ENCODE measurements around the gene ACSL5. TPM values are rescaled to one million over a fixed set of nuclear protein-coding genes. Genes with fewer than 3 reads are reported as not detected.
"Not testable (repeated sequence)": the region's sequence is repeated elsewhere in the genome, so short reads cannot be mapped to it uniquely, and the experiment has no call there.

Gene ACSL5
- total and polyA plus RNA-seq, 2 donors: 13.0 to 15.9 TPM

DNA sequence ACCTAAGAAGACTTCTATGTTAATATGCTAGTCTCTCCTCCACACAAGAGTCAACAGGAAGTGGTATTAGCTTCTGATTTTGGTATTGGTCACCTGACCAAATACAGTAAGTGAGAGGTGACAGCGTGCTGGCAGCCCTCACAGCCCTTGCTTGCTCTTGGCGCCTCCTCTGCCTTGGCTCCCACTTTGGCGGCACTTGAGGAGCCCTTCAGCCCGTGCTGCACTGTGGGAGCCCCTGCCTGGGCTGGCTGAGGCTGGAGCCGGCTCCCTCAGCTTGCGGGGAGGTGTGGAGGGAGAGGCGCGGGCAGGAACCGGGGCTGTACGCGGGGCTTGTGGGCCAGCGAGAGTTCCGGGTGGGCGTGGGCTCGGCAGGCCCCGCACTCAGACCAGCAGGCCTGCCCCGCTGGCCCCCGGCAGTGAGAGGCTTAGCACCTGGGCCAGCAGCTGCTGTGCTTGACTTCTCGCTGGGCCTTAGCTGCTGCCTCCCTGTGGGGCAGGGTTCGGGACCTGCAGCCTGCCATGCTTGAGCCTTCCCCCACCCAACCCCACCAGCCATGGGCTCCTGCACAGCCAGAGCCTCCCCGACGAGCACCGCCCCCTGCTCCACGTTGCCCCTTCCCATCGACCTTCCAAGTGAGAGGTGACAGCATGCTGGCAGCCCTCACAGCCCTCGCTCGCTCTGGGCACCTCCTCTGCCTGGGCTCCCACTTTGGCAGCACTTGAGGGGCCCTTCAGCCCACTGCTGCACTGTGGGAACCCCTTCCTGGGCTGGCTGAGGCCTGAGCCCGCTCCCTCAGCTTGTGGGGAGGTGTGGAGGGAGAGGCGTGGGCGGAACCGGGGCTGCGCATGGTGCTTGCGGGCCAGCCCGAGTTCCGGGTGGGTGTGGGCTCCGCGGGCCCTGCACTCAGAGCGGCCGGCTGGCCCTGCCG lies 4.2 kb upstream of the ACSL5 start:
- no peak overlapping the region for H3K4me3 ChIP-seq (ENCODE audit: low read length in 2 of 2)
- H3K36me3 ChIP-seq (ENCODE audit: control insufficient read depth in 2 of 2, insufficient read depth in 2 of 2, low read length in 1 of 2): no peaks in the 10 kb centered on the region
- 95% methylated on average over 40 of the region's 40 CpGs for WGBS
- no peaks in the 10 kb centered on the region for H3K4me1 ChIP-seq (ENCODE audit: control insufficient read depth in 2 of 2, insufficient read depth in 2 of 2, low read length in 2 of 2)
- H3K27ac ChIP-seq (ENCODE audit: low read depth in 1 of 2, low read length in 1 of 2): no peak overlapping the region
- no peaks in the 10 kb centered on the region for H3K27me3 ChIP-seq (ENCODE audit: control insufficient read depth in 2 of 2, insufficient read depth in 1 of 2, low read length in 1 of 2)
- H3K9me3 ChIP-seq (ENCODE audit: control insufficient read depth in 2 of 2, insufficient read depth in 1 of 2, low read length in 1 of 2): no peaks in the 10 kb centered on the region
- no peak for DNase-seq (ENCODE audit: low read depth in 6 of 9, low spot score in 9 of 9)

DNA sequence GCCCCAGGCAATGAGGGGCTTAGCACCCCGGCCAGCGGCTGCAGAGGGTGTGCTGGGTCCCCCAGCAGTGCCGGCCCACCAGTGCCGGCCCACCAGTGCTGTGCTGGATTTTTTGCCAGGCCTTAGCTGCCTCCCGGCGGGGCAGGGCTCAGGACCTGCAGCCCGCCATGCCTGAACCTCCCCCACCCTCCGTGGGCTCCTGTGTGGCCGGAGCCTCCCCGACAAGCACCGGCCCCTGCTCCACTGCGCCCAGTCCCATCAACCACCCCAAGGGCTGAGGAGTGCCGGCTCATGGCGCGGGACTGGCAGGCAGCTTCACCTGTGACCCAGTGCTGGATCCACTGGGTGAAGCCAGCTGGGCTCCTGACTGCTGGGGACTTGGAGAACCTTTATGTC lies 3.5 kb upstream of the ACSL5 start:
- no peaks in the 10 kb centered on the region for H3K9me3 ChIP-seq (ENCODE audit: control insufficient read depth in 2 of 2, insufficient read depth in 1 of 2, low read length in 1 of 2)
- no peak overlapping the region for H3K4me3 ChIP-seq (ENCODE audit: low read length in 2 of 2)
- no peaks in the 10 kb centered on the region for H3K27me3 ChIP-seq (ENCODE audit: control insufficient read depth in 2 of 2, insufficient read depth in 1 of 2, low read length in 1 of 2)
- DNase-seq (ENCODE audit: low read depth in 6 of 9, low spot score in 9 of 9): no peak
- no peak overlapping the region for H3K27ac ChIP-seq (ENCODE audit: low read depth in 1 of 2, low read length in 1 of 2)
- no peaks in the 10 kb centered on the region for H3K36me3 ChIP-seq (ENCODE audit: control insufficient read depth in 2 of 2, insufficient read depth in 2 of 2, low read length in 1 of 2)
- WGBS: 99% methylated on average over 15 of the region's 15 CpGs
- peaks cover 4% of the 10 kb centered on the region in 2 donors for H3K4me1 ChIP-seq (ENCODE audit: control insufficient read depth in 2 of 2, insufficient read depth in 2 of 2, low read length in 2 of 2)

DNA sequence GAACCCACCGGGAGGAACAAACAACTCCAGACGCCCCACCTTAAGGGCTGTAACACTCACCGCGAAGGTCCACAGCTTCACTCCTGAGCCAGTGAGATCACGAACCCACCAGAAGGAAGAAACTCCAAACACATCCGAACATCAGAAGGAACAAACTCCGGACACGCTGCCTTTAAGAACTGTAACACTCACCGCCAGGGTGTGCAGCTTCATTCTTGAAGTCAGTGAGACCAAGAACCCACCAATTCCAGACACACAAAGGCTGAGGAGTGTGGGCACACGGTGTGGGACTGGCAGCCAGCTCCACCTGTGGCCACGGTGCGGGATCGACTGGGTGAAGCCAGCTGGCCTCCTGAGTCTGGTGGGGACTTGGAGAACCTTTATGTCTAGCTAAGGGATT lies 2.6 kb upstream of the ACSL5 start:
- DNase-seq (ENCODE audit: low read depth in 6 of 9, low spot score in 9 of 9); H3K4me3 ChIP-seq (ENCODE audit: low read length in 2 of 2): not testable (repeated sequence)
- 94% methylated on average over 13 of the region's 13 CpGs for whole genome bisulfite sequencing

DNA sequence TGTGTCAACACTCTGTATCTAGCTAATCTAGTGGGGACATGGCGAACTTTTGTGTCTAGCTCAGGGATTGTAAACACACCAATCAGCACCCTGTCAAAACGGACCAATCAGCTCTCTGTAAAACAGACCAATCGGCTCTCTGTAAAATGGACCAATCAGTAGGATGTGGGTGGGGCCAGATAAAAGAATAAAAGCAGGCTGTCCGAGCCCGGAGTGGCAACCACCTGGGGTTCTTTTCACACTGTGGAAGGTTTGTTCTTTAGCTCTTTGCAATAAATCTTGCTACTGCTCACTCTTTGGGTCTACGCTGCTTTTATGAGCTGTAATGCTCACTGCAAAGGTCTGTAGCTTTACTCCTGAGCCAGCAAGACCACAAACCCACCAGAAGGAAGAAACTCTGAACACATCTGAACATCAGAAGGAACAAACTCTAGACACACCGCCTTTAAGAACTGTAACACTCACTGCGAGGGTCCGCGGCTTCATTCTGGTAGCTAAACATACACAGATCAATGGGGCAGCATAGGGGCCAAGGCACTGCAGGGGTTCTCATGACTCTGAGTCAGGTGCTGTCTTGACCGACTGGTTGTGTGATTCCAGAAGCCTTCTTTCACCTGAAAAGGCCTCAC lies 1.6 kb upstream of the ACSL5 start:
- H3K27me3 ChIP-seq (ENCODE audit: control insufficient read depth in 2 of 2, insufficient read depth in 1 of 2, low read length in 1 of 2); H3K9me3 ChIP-seq (ENCODE audit: control insufficient read depth in 2 of 2, insufficient read depth in 1 of 2, low read length in 1 of 2); H3K4me3 ChIP-seq (ENCODE audit: low read length in 2 of 2); H3K27ac ChIP-seq (ENCODE audit: low read depth in 1 of 2, low read length in 1 of 2); DNase-seq (ENCODE audit: low read depth in 6 of 9, low spot score in 9 of 9); H3K36me3 ChIP-seq (ENCODE audit: control insufficient read depth in 2 of 2, insufficient read depth in 2 of 2, low read length in 1 of 2): not testable (repeated sequence)
- 91% methylated on average over 11 of the region's 11 CpGs for WGBS
- H3K4me1 ChIP-seq (ENCODE audit: control insufficient read depth in 2 of 2, insufficient read depth in 2 of 2, low read length in 2 of 2): peaks cover 9 to 18% of the 10 kb centered on the region in 2 donors

More for the DNA sequence above, 2.6 kb upstream of the ACSL5 start:
- H3K36me3 ChIP-seq (ENCODE audit: control insufficient read depth in 2 of 2, insufficient read depth in 2 of 2, low read length in 1 of 2); H3K9me3 ChIP-seq (ENCODE audit: control insufficient read depth in 2 of 2, insufficient read depth in 1 of 2, low read length in 1 of 2); H3K27ac ChIP-seq (ENCODE audit: low read depth in 1 of 2, low read length in 1 of 2); H3K27me3 ChIP-seq (ENCODE audit: control insufficient read depth in 2 of 2, insufficient read depth in 1 of 2, low read length in 1 of 2): not testable (repeated sequence)
- peaks cover 6 to 13% of the 10 kb centered on the region in 2 donors for H3K4me1 ChIP-seq (ENCODE audit: control insufficient read depth in 2 of 2, insufficient read depth in 2 of 2, low read length in 2 of 2)

DNA sequence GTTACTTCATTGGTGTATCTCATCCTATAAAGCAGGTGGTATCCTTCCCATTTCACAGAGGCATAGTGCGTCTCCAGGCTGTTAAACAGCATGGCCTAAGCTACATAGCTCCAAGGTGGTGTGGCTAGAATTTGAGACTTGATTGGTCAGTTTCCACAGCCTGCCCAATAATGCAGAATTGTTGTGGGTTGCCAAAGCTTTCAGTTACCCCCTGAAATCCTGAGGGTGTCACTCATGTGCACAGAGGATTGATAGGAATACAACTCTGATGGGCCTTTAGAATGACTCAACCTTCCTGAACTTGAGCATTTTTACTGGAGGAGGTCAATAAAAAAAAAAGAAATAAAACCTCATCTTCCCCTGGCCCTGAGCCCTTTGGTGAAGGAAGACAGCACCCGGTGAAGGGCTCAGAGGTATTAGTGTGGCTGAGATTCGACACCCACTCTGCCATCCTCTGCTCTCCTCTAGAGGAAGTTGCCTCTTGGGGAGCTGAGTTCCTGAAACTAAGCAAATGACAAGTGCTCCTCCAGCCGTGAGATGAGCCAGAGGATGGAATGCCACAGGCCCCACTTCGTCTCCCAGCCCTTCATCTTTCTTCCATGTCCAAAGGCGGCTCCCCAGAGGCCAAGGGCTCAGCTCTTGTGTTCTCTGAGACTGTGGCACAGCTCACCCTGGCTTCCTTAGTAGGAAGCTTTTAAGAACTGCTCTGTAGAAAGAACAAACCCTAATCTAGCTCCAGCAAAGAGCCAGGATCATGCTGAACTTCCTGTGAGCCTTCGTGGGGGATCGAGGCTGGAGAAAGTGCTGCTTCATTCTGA lies 1.0 kb downstream of the ACSL5 start:
- no peaks in the 10 kb centered on the region for H3K36me3 ChIP-seq (ENCODE audit: control insufficient read depth in 2 of 2, insufficient read depth in 2 of 2, low read length in 1 of 2)
- DNase-seq (ENCODE audit: low read depth in 6 of 9, low spot score in 9 of 9): peak in 2 of 9 donors; percentile 1 to 28
- no peaks in the 10 kb centered on the region for H3K27me3 ChIP-seq (ENCODE audit: control insufficient read depth in 2 of 2, insufficient read depth in 1 of 2, low read length in 1 of 2)
- H3K27ac ChIP-seq (ENCODE audit: low read depth in 1 of 2, low read length in 1 of 2): peak overlapping the region in 1 of 2 donors; percentile 58
- H3K4me3 ChIP-seq (ENCODE audit: low read length in 2 of 2): peak overlapping the region in 1 of 2 donors; percentile 51
- whole genome bisulfite sequencing: 38% methylated on average over 8 of the region's 8 CpGs
- H3K4me1 ChIP-seq (ENCODE audit: control insufficient read depth in 2 of 2, insufficient read depth in 2 of 2, low read length in 2 of 2): peaks cover 9 to 18% of the 10 kb centered on the region in 2 donors
- no peaks in the 10 kb centered on the region for H3K9me3 ChIP-seq (ENCODE audit: control insufficient read depth in 2 of 2, insufficient read depth in 1 of 2, low read length in 1 of 2)

DNA sequence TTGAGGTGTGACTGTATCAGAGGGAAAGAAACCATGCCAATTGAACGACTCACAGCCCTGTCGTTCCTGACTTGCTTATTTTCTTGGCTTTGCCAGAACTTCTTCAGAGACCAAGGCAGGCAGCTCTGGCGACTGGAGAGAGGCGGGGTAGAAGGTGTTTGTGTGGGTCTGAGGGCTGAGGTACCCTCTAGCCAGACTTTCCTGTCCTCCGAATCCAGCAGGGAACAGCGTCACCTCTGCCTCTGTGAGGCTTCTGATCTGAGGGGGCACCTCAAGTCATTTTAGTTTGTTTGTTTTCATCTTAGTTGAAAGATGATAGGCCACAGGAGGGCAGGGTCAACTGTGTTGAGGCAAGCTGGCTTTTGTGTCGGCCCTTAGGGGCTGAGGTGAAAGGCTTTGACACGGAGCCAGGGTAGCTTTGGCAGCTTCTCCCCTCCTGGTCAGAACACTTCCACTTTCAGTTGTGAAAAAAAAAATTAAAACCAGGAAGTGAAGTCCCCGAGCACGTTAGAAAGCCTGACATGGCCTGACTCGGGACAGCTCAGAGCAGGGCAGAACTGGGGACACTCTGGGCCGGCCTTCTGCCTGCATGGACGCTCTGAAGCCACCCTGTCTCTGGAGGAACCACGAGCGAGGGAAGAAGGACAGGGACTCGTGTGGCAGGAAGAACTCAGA lies 1.9 kb downstream of the ACSL5 start:
- peak in 8 of 9 donors; percentile 24 to 72 (median 40) for DNase-seq (ENCODE audit: low read depth in 6 of 9, low spot score in 9 of 9)
- Histone ChIP-seq H3K27me3 (ENCODE audit: control insufficient read depth in 2 of 2, insufficient read depth in 1 of 2, low read length in 1 of 2) (no peaks in the 10 kb centered on the region), H3K4me1 (ENCODE audit: control insufficient read depth in 2 of 2, insufficient read depth in 2 of 2, low read length in 2 of 2) (peaks cover 9 to 18% of the 10 kb centered on the region in 2 donors), H3K36me3 (ENCODE audit: control insufficient read depth in 2 of 2, insufficient read depth in 2 of 2, low read length in 1 of 2) (no peaks in the 10 kb centered on the region), H3K4me3 (ENCODE audit: low read length in 2 of 2) (peak overlapping the region; percentile 51 to 53), H3K9me3 (ENCODE audit: control insufficient read depth in 2 of 2, insufficient read depth in 1 of 2, low read length in 1 of 2) (no peaks in the 10 kb centered on the region), H3K27ac (ENCODE audit: low read depth in 1 of 2, low read length in 1 of 2) (peak overlapping the region; percentile 15 to 81)
- 13% methylated on average over 16 of the region's 16 CpGs for WGBS

DNA sequence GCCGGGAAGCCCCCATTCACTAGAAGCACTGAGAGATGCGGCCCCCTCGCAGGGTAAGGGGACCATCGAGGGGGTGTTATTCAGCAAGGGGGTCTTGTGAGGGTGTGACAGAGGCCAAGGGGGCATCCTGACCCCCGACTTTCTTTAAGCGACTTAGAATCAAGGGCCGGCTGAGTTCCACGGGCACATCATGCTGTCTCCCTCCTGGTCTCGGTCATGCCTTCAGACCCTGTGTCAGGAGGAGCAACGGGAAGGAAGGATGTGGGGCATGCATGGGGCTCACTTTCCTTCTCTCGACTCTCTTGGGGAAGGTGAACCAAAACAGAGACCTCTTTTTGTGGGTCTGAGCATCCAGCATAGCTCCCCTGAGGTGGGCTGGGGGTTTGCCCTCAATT lies 2.5 kb downstream of the ACSL5 start:
- Histone ChIP-seq H3K4me1 (ENCODE audit: control insufficient read depth in 2 of 2, insufficient read depth in 2 of 2, low read length in 2 of 2) (peaks cover 9 to 18% of the 10 kb centered on the region in 2 donors), H3K27me3 (ENCODE audit: control insufficient read depth in 2 of 2, insufficient read depth in 1 of 2, low read length in 1 of 2) (no peaks in the 10 kb centered on the region), H3K4me3 (ENCODE audit: low read length in 2 of 2) (peak overlapping the region; percentile 51 to 53), H3K36me3 (ENCODE audit: control insufficient read depth in 2 of 2, insufficient read depth in 2 of 2, low read length in 1 of 2) (no peaks in the 10 kb centered on the region), H3K9me3 (ENCODE audit: control insufficient read depth in 2 of 2, insufficient read depth in 1 of 2, low read length in 1 of 2) (no peaks in the 10 kb centered on the region), H3K27ac (ENCODE audit: low read depth in 1 of 2, low read length in 1 of 2) (peak overlapping the region; percentile 15 to 81)
- peak in 1 of 9 donors; percentile 10 for DNase-seq (ENCODE audit: low read depth in 6 of 9, low spot score in 9 of 9)
- WGBS: 6% methylated on average over 11 of the region's 11 CpGs

DNA sequence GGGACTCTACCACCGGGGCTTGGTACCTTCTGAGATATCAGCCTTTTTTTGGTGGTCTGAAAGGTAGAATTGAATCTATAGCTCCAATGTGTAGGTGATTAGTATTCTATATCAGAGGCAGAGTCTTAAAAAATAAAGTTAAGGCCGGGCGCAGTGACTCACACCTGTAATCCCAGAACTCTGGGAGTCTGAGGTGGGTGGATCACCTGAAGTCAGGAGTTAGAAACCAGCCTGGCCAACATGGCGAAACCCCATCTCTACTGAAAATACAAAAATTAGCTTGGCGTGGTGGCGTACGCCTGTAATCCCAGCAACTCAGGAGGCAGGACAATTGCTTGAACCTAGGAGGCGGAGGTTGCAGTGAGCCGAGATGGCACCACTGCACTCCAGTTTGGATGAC lies 3.2 kb downstream of the ACSL5 start:
- Histone ChIP-seq H3K4me3 (ENCODE audit: low read length in 2 of 2) (peak overlapping the region in 1 of 2 donors; percentile 51), H3K4me1 (ENCODE audit: control insufficient read depth in 2 of 2, insufficient read depth in 2 of 2, low read length in 2 of 2) (peaks cover 9 to 18% of the 10 kb centered on the region in 2 donors)
- not testable (repeated sequence) for H3K9me3 ChIP-seq (ENCODE audit: control insufficient read depth in 2 of 2, insufficient read depth in 1 of 2, low read length in 1 of 2); H3K27ac ChIP-seq (ENCODE audit: low read depth in 1 of 2, low read length in 1 of 2); H3K36me3 ChIP-seq (ENCODE audit: control insufficient read depth in 2 of 2, insufficient read depth in 2 of 2, low read length in 1 of 2); H3K27me3 ChIP-seq (ENCODE audit: control insufficient read depth in 2 of 2, insufficient read depth in 1 of 2, low read length in 1 of 2); DNase-seq (ENCODE audit: low read depth in 6 of 9, low spot score in 9 of 9)
- 98% methylated on average over 9 of the region's 9 CpGs for WGBS
